K562 treated with DMSO at 1 percent for 24 hours (cell line): ENCODE measurements around the gene TSPEAR. TPM values are rescaled to one million over a fixed set of nuclear protein-coding genes. Genes with fewer than 3 reads are reported as not detected.

Experiments
- total RNA-seq: library from RNA; unstranded; fragments of 300-600 nt; gene quantifications from 2 replicates; pipeline ENCODE4 v1.2.3, GENCODE V29; 2022; ENCODE audit warnings: low read depth; ENCODE audit not compliant: insufficient read depth

The TSPEAR gene
- total RNA-seq, 1 experiment from 2014 or later: 0.08 TPM

GRCh38 chr21:44573630-44574456 is 137.5 kb downstream of the TSPEAR start, which contains the start of gene KRTAP10-4:
KRTAP10-4 (plus strand) TSS chr21:44573729; CDS start chr21:44573759, 30 bp downstream.

DNA sequence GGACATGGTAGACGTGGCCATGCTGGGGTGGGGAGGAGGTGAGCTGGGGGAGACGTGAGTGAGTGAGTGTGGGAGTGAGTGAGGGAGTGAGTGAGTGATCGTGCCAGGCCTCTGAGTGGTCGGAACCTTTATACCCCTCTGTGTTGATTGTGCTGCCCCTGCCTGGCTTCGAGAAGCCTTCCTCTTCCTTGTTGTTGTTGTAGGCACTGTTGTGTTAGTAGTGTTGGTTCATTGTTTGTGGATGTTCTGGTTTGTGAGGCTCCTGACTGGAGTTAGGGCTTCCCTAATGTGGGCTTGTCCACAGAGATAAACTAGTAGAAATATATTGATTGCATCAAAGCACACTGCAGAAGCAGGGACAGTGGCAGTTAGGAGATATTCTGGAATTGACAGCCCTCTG is 152.7 kb downstream of the TSPEAR start, which contains the start of gene KRTAP10-3:
TSS of gene KRTAP10-3 (minus strand) at position 101 of the 400 bp plus-strand sequence. CDS start at position 21, 80 bp downstream.

GRCh38 chr21:44551340-44551961 is 159.9 kb downstream of the TSPEAR start, which contains the start of gene KRTAP10-2:
KRTAP10-2 (minus strand) TSS chr21:44551505; CDS start chr21:44551458, 47 bp downstream.

GRCh38 chr21:44539991-44540666 is 171.2 kb downstream of the TSPEAR start, which contains the start of gene KRTAP10-1:
KRTAP10-1 (minus strand) TSS chr21:44540195; CDS start chr21:44540150, 45 bp downstream.

DNA sequence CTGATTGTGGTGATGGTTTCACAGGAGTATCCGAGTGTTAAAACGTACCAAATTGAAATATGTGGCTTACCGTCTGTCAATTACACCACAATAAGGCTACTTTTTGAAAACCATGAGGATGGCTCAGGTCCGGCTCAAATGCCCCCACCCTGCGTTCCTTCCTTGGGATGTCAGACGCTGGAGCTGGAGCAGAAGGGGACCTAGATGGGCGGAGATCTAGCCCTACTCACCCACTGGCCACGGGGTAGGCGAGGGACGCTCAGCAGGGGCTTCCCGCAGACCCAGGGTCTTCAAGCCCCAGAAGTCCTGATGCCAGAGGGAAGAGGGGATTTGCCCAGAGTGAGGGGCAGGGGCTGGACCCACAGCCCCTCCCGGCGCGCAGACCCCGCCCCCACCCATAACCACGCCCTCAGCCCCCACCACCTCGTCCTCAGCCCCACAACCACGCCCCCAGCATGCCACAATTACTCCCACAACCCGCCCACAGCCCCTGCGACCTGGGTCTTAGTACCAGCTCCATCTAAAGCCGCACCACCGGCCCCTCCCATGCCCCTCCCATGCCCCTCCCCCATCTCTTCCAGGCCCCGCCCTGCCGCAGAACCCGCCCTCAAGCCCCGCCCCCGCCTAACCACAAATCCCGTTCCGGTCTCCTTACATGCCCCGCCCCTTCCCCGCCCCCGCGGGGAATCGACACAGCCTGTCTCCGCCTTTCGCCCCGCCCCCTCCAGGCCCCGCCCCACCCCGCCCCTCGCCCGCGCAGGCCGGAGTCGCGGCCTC is 256.4 kb downstream of the TSPEAR start, which contains the start of gene LRRC3:
TSS of gene LRRC3 (plus strand) at position 764 of the 777 bp plus-strand sequence. CDS start 1,135 bp downstream, outside the sequence.

Other genes starting within 250 kb of the TSPEAR start
- gene KRTAP10-1, start 171.4 kb downstream of the TSPEAR start, total RNA-seq: not detected in 2 replicates
- gene KRTAP10-2, start 160.1 kb downstream of the TSPEAR start, total RNA-seq: not detected in 2 replicates
- not detected in 2 replicates for gene KRTAP10-3, start 152.8 kb downstream of the TSPEAR start, total RNA-seq
- gene KRTAP10-4, start 137.8 kb downstream of the TSPEAR start, total RNA-seq: not detected in 2 replicates
- not detected in 2 replicates for gene KRTAP10-5, start 131.0 kb downstream of the TSPEAR start, total RNA-seq
- gene KRTAP10-6, start 119.1 kb downstream of the TSPEAR start, total RNA-seq: not detected in 2 replicates
- not detected in 2 replicates for gene KRTAP10-7, start 111.0 kb downstream of the TSPEAR start, total RNA-seq
- gene KRTAP10-8, start 99.5 kb downstream of the TSPEAR start, total RNA-seq: not detected in 2 replicates
- not detected in 2 replicates for gene KRTAP10-9, start 84.5 kb downstream of the TSPEAR start, total RNA-seq
- not detected in 2 replicates for gene KRTAP10-10, start 74.2 kb downstream of the TSPEAR start, total RNA-seq
- gene KRTAP10-11, start 65.2 kb downstream of the TSPEAR start, total RNA-seq: not detected in 2 replicates
- not detected in 2 replicates for gene KRTAP12-4, start 56.9 kb downstream of the TSPEAR start, total RNA-seq
- not detected in 2 replicates for gene KRTAP12-3, start 53.6 kb downstream of the TSPEAR start, total RNA-seq
- gene KRTAP12-2, start 44.6 kb downstream of the TSPEAR start, total RNA-seq: not detected in 2 replicates
- gene KRTAP12-1, start 29.4 kb downstream of the TSPEAR start, total RNA-seq: not detected in 2 replicates
- not detected in 2 replicates for gene KRTAP10-12, start 14.4 kb downstream of the TSPEAR start, total RNA-seq
- gene UBE2G2, start 90.2 kb upstream of the TSPEAR start, total RNA-seq: 67.6 and 76.4 TPM in 2 replicates
- gene SUMO3, start 106.5 kb upstream of the TSPEAR start, total RNA-seq: 76.7 and 81.9 TPM in 2 replicates
- 157 and 170 TPM in 2 replicates for gene PTTG1IP, start 162.1 kb upstream of the TSPEAR start, total RNA-seq
- gene ITGB2, start 209.3 kb upstream of the TSPEAR start, total RNA-seq: 1.3 TPM in 2 replicates
- gene SLX9, start 228.5 kb upstream of the TSPEAR start, total RNA-seq: 43.8 and 49.2 TPM in 2 replicates